H9 (cell line): Measurements from ENCODE around the gene ARHGAP1. TPM values are rescaled to one million over a fixed set of nuclear protein-coding genes. Genes with fewer than 3 reads are reported as not detected.

Experiments
- DNase-seq: peaks from one replicate; pipeline ENCODE4 v3.0.0-alpha.2; 2017
- H2AFZ ChIP-seq: one replicate; pipeline ENCODE4 v1.6.1; 2013; ENCODE audit warnings: mild to moderate bottlenecking, low read length, control low read depth, moderate library complexity
- H2AK5ac ChIP-seq: 2 replicates; pipeline ENCODE4 v1.6.1; 2013; ENCODE audit warnings: low read length, control low read depth, mixed read lengths; ENCODE audit not compliant: insufficient read length
- H2BK120ac ChIP-seq: one replicate; pipeline ENCODE4 v1.6.1; 2013; ENCODE audit warnings: low read depth, mild to moderate bottlenecking, low read length, control low read depth, inconsistent platforms; ENCODE audit not compliant: poor library complexity, severe bottlenecking
- H2BK12ac ChIP-seq: 2 replicates; pipeline ENCODE4 v1.6.1; 2013; ENCODE audit warnings: low read length, control low read depth, mixed read lengths, low read depth; ENCODE audit not compliant: insufficient read length
- H2BK15ac ChIP-seq: 2 replicates; pipeline ENCODE4 v1.6.1; 2013; ENCODE audit warnings: low read depth, low read length, control low read depth
- H2BK20ac ChIP-seq: one replicate; pipeline ENCODE4 v1.6.1; 2013; ENCODE audit warnings: low read depth, mild to moderate bottlenecking, low read length, control low read depth, inconsistent platforms; ENCODE audit not compliant: poor library complexity, severe bottlenecking
- H2BK5ac ChIP-seq: 2 replicates; pipeline ENCODE4 v1.6.1; 2013; ENCODE audit warnings: low read length, control low read depth, mixed read lengths; ENCODE audit not compliant: insufficient read length
- H3K14ac ChIP-seq: 2 replicates; pipeline ENCODE4 v1.6.1; 2013; ENCODE audit warnings: low read length, control low read depth; ENCODE audit not compliant: insufficient read depth
- H3K18ac ChIP-seq: 2 replicates; pipeline ENCODE4 v1.6.1; 2013; ENCODE audit warnings: low read depth, mild to moderate bottlenecking, mixed read lengths, low read length, control low read depth; ENCODE audit not compliant: insufficient read length
- H3K23ac ChIP-seq: 2 replicates; pipeline ENCODE4 v1.6.1; 2013; ENCODE audit warnings: low read length, control low read depth, mixed read lengths, low read depth; ENCODE audit not compliant: insufficient read length
- H3K23me2 ChIP-seq: 2 replicates; pipeline ENCODE4 v1.6.1; 2013; ENCODE audit warnings: low read depth, mild to moderate bottlenecking, mixed read lengths, low read length, control low read depth; ENCODE audit not compliant: insufficient read length, poor library complexity, severe bottlenecking
- H3K27ac ChIP-seq: 2 replicates; pipeline ENCODE4 v1.5.1; 2013; ENCODE audit warnings: low read length, control low read depth, mixed read lengths, low read depth; ENCODE audit not compliant: insufficient read length
- H3K27me3 ChIP-seq: 2 replicates; pipeline ENCODE4 v1.6.1; 2013; ENCODE audit warnings: low read length, control low read depth, inconsistent platforms; ENCODE audit not compliant: insufficient read depth
- H3K4ac ChIP-seq: 2 replicates; pipeline ENCODE4 v1.6.1; 2013; ENCODE audit warnings: low read depth, mild to moderate bottlenecking, control low read depth, inconsistent platforms, low read length, moderate library complexity
- H3K4me1 ChIP-seq: 2 replicates; pipeline ENCODE4 v1.6.1; 2013; ENCODE audit warnings: low read length, control low read depth, inconsistent platforms; ENCODE audit not compliant: insufficient read depth
- H3K4me2 ChIP-seq: 2 replicates; pipeline ENCODE4 v1.6.1; 2013; ENCODE audit warnings: low read length, control low read depth, mixed read lengths; ENCODE audit not compliant: insufficient read length, insufficient read depth
- H3K56ac ChIP-seq: 2 replicates; pipeline ENCODE4 v1.6.1; 2013; ENCODE audit warnings: low read depth, mild to moderate bottlenecking, mixed read lengths, low read length, control low read depth; ENCODE audit not compliant: insufficient read length
- H3K79me1 ChIP-seq: 2 replicates; pipeline ENCODE4 v1.6.1; 2013; ENCODE audit warnings: low read depth, mild to moderate bottlenecking, moderate library complexity, low read length, control low read depth, inconsistent platforms; ENCODE audit not compliant: insufficient read depth, poor library complexity, severe bottlenecking
- H3K79me2 ChIP-seq: 2 replicates; pipeline ENCODE4 v1.6.1; 2013; ENCODE audit warnings: low read length, control low read depth, inconsistent platforms; ENCODE audit not compliant: insufficient read depth
- H3K9ac ChIP-seq: 2 replicates; pipeline ENCODE4 v1.6.1; 2013; ENCODE audit warnings: low read length, control low read depth, mixed read lengths; ENCODE audit not compliant: insufficient read length; ENCODE audit errors: extremely low read depth
- H3K9me3 ChIP-seq: one replicate; pipeline ENCODE4 v1.6.1; 2013; ENCODE audit warnings: low read depth, low read length, inconsistent platforms; ENCODE audit not compliant: control insufficient read depth
- H3T11ph ChIP-seq: one replicate; pipeline ENCODE4 v1.6.1; 2013; ENCODE audit warnings: mild to moderate bottlenecking, low read length, control low read depth, inconsistent platforms
- H4K20me1 ChIP-seq: one replicate; pipeline ENCODE4 v1.6.1; 2013; ENCODE audit not compliant: control insufficient read depth, insufficient read length, insufficient read depth
- H4K5ac ChIP-seq: 2 replicates; pipeline ENCODE4 v1.6.1; 2013; ENCODE audit warnings: low read depth, mild to moderate bottlenecking, mixed read lengths, low read length, control low read depth; ENCODE audit not compliant: insufficient read length
- H4K8ac ChIP-seq: replicated peaks from 2 replicates; pipeline ENCODE4 v1.6.1; 2013; ENCODE audit warnings: low read length, control low read depth, mixed read lengths, low read depth; ENCODE audit not compliant: insufficient read length
- H4K91ac ChIP-seq: 2 replicates; pipeline ENCODE4 v1.6.1; 2013; ENCODE audit warnings: low read depth, mild to moderate bottlenecking, moderate library complexity, mixed read lengths, low read length, control low read depth; ENCODE audit not compliant: insufficient read length
- H3K27ac Mint-ChIP-seq, 3 experiments: 2 replicates in 2 of 3; 3 replicates in 1 of 3; pipeline ENCODE4 v1.8.0; 2020 to 2021; ENCODE audit warnings: mixed read lengths in 3 of 3, mild to moderate bottlenecking in 1 of 3, moderate library complexity in 1 of 3
- H3K27me3 Mint-ChIP-seq: 2 replicates; pipeline ENCODE4 v1.8.0; 2021; ENCODE audit warnings: low read depth, mild to moderate bottlenecking, moderate library complexity, mixed read lengths
- H3K36me3 Mint-ChIP-seq, 3 experiments: 2 replicates in 2 of 3; 3 replicates in 1 of 3; pipeline ENCODE4 v1.8.0; 2020 to 2021; ENCODE audit warnings: low read depth in 3 of 3, mixed read lengths in 3 of 3; ENCODE audit not compliant: insufficient read depth in 1 of 3
- H3K4me1 Mint-ChIP-seq, 2 experiments: 2 replicates each; pipeline ENCODE4 v1.8.0; 2020; ENCODE audit warnings: mixed read lengths in 2 of 2
- H3K4me3 Mint-ChIP-seq, 2 experiments: 2 replicates in 1 of 2; 3 replicates in 1 of 2; pipeline ENCODE4 v1.8.0; 2020 to 2021; ENCODE audit warnings: mild to moderate bottlenecking in 2 of 2, mixed read lengths in 2 of 2, moderate library complexity in 1 of 2
- H3K9me3 Mint-ChIP-seq, 2 experiments: 2 replicates in 1 of 2; 3 replicates in 1 of 2; pipeline ENCODE4 v1.8.0; 2020; ENCODE audit warnings: mild to moderate bottlenecking in 2 of 2, mixed read lengths in 2 of 2, moderate library complexity in 1 of 2
- WGBS: extraction: QIAGEN DNeasy Blood & Tissue Kit; methylation state at CpG from one replicate; pipeline ENCODE4 v1.1.7; 2013; ENCODE audit warnings: missing lambda C conversion rate, low lambda C conversion rate, mixed read lengths; ENCODE audit not compliant: insufficient read length; ENCODE audit errors: extremely low coverage; 5-methylcytosine and 5-hydroxymethylcytosine counted together
- total RNA-seq: library from RNA; stranded (reverse); gene quantifications from 2 replicates; pipeline ENCODE4 v1.2.1, GENCODE V29; 2021
- TF ChIP-seq, protein P1 (sequence below): fragments of 200-600 bp; sonication (generic); conservative IDR thresholded peaks from 3 replicates; pipeline ENCODE4 v1.8.0; 2021; ENCODE audit warnings: antibody characterized with exemption, mild to moderate bottlenecking

ARHGAP1 gene
- total RNA-seq, 1 experiment from 2014 or later: 45.3 TPM

DNA sequence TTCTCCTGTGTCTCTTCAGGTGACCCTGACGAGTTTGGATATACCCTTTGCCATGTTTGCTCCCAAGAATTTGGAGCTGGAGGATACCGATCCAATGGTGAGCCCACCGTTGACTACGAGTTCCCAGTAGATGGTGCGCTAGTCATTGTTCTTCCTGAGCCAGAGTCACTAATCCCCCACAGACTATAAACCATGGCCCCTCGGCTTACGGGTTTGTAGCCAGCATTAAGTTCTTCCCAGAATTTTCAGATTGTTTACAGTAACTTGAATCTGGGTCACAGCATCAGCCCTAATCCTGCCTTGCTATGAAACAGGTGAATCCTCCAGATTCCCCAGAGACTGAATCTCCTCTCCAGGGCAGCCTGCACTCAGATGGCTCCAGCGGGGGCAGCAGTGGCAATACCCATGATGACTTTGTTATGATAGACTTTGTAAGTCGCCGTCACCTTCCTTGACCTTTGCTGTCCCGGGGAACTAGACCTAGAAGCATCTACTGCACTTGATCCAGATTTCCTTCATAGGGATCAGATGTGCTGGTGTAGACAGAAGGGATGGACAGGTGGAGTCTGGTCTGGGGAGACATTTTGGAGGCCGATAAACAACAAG lies 31.8 kb downstream of the ARHGAP1 start:
- TF ChIP-seq, protein P1, sequence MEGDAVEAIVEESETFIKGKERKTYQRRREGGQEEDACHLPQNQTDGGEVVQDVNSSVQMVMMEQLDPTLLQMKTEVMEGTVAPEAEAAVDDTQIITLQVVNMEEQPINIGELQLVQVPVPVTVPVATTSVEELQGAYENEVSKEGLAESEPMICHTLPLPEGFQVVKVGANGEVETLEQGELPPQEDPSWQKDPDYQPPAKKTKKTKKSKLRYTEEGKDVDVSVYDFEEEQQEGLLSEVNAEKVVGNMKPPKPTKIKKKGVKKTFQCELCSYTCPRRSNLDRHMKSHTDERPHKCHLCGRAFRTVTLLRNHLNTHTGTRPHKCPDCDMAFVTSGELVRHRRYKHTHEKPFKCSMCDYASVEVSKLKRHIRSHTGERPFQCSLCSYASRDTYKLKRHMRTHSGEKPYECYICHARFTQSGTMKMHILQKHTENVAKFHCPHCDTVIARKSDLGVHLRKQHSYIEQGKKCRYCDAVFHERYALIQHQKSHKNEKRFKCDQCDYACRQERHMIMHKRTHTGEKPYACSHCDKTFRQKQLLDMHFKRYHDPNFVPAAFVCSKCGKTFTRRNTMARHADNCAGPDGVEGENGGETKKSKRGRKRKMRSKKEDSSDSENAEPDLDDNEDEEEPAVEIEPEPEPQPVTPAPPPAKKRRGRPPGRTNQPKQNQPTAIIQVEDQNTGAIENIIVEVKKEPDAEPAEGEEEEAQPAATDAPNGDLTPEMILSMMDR: no peak
- Histone ChIP-seq H3K14ac (no peak overlapping the region), H2BK120ac (no peak overlapping the region), H3K4ac (no peak overlapping the region), H2BK15ac (no peak overlapping the region), H3K79me2 (no peaks in the 10 kb centered on the region), H3K27ac (no peak overlapping the region), H3K23ac (no peak overlapping the region), H3K56ac (no peak overlapping the region), H4K91ac (no peak overlapping the region), H2BK12ac (no peak overlapping the region), H3K9me3 (no peaks in the 10 kb centered on the region), H3K23me2 (no peaks in the 10 kb centered on the region), H3T11ph (no peak overlapping the region), H4K5ac (no peak overlapping the region), H2AK5ac (no peak overlapping the region), H3K79me1 (no peaks in the 10 kb centered on the region), H2AFZ (no peak overlapping the region), H3K27me3 (no peaks in the 10 kb centered on the region), H3K18ac (no peak overlapping the region), H4K8ac (no peak overlapping the region), H2BK20ac (no peak overlapping the region), H2BK5ac (no peak overlapping the region), H4K20me1 (no peaks in the 10 kb centered on the region), H3K9ac (no peak overlapping the region), H3K4me1 (no peaks in the 10 kb centered on the region), H3K4me2 (no peak overlapping the region)
- Mint-ChIP-seq H3K27ac (no peak overlapping the region; a peak in 1 of 7 replicates), H3K4me3 (no peak overlapping the region), H3K4me1 (no peaks in the 10 kb centered on the region), H3K9me3 (no peaks in the 10 kb centered on the region), H3K36me3 (peaks cover 22 to 77% (median 75%) of the 10 kb centered on the region in 3 experiments; a peak in 6 of 7 replicates), H3K27me3 (no peaks in the 10 kb centered on the region)
- WGBS: no CpG with 5 or more reads among the region's 12 CpGs
- no peak for DNase-seq
